ENCODE data around the gene RCOR3. TPM values are rescaled to one million over a fixed set of nuclear protein-coding genes. Genes with fewer than 3 reads are reported as not detected.

Gene RCOR3
- total RNA-seq, 1 experiment from 2014 or later, result 17.5 TPM

Other genes with a start within 250 kb of the RCOR3 start
- 0.58 and 2.7 TPM in 2 replicates for gene KCNH1, start 125.2 kb upstream of the RCOR3 start, total RNA-seq (2014; rRNA removed; shearing (Covaris generic))
- 11.8 and 14.4 TPM in 2 replicates for gene TRAF5, start 67.5 kb downstream of the RCOR3 start, total RNA-seq (2014; rRNA removed; shearing (Covaris generic))
- gene RD3, start 232.8 kb downstream of the RCOR3 start, total RNA-seq (2014; rRNA removed; shearing (Covaris generic)), result not detected in 2 replicates